Left colon (tissue), 2 donors: ENCODE results near the gene TTC7B. TPM values are rescaled to one million over a fixed set of nuclear protein-coding genes. Genes with fewer than 3 reads are reported as not detected.

ENCODE experiments used
- ATAC-seq: fragments of 200-7000 bp; cut with Tn5 transposase; one replicate; pipeline ENCODE4 v1.9.1; 2020; ENCODE audit warnings: mild to moderate bottlenecking, moderate library complexity
- DNase-seq, 2 donors: peaks; one replicate each; pipeline ENCODE4 v3.0.0-alpha.2; 2020
- intact Hi-C, 2 donors: fragments of 100-400 bp; cut with DNase I in 1 of 2; cut with micrococcal nuclease in 1 of 2; formaldehyde crosslinking; loops; one replicate each; pipeline versions ENCODE4 v1.11.2 to v1.14.0; 2022; cut with DNase I, micrococcal nuclease
- total RNA-seq, 2 donors: library from RNA; stranded (reverse); fragmentation: NEBNext Ultra II Directional; extraction: Animal tissue kit (Norgen Biotek cat#: 25700); gene quantifications; one replicate each; pipeline ENCODE4 v1.2.1, GENCODE V29; 2021
- donor health status: DM: no; HTN: no; CAD: no.
- donor health status: DM: yes; HTN: yes; CAD: no.

The TTC7B gene
- total RNA-seq, 2 donors from 2014 or later = 4.3 to 13.4 TPM

DNA sequence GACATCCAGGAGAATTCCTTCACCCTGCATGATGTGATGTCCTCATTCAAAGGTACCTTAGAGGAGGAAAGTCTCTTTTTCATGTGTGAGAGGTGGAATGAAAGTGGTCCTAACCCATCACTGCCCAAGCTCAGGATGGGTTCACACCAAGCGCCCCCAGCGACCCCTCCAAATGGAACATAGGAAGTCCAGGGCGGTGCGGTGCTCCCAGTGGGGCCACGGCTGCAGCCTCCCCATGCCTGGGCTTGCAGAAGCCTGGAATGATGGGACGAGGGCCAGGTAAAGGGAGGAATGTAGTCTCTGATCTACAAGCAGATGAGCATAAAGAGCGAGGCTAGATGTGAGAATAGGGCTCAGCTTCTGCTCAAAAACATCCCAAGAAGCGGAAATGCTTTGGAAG is 196.3 kb downstream of the TTC7B start:
- intact Hi-C loops = no loop called here
- no peak for ATAC-seq
- DNase-seq = no peak

GRCh38 chr14:90617961-90618360 is 198.3 kb downstream of the TTC7B start:
- intact Hi-C loops = no loop called here
- ATAC-seq = no peak
- DNase-seq = no peak

GRCh38 chr14:90616881-90617280 is 199.3 kb downstream of the TTC7B start:
- DNase-seq = no peak
- intact Hi-C loops = no loop called here
- ATAC-seq = no peak

- DNase-seq = no peak
- no peak for ATAC-seq
- intact Hi-C loops = no loop called here
Measured at GRCh38 chr14:90616313-90616712, 199.9 kb downstream of the TTC7B start.

GRCh38 chr14:90615517-90616060 is 200.6 kb downstream of the TTC7B start:
- intact Hi-C loops = no loop called here
- ATAC-seq = no peak
- no peak for DNase-seq

DNA sequence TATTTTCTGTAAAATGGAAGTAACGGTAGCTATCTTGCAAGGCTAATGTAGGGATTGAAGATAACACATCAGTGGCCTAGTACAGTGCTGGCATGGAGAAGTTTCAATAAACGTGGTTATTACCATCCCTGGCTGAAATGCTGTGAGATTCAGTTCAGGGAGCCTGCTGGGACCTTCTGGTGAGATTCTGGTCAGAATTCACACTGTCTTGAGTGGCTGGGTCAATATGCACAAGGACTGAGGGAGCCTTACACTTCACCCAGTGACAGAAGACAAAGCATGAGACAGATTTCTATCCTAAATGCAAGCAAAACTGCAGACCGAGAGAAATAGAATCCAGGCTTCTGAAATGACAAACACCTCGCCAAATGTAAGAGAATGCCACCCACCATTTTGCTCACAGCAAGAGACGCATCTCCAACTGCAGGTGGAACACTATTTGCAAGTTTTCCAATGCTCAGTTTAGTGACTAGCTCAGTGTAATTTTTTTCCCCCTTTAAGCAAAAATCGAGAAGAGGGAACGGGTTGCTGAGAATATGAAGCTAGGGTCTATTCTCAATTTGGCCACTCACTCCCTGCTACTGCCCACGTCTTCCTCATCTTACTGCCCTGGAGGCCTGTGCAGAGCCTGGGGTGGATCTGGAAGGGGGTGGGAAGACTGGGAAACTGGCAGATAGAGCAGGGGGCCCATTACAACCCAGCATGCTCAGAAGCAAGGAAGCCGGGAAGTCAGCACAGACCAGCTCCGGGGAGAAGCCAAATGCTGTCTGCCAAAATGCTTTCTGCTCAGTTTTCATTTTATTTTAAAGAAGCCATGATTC is 201.3 kb downstream of the TTC7B start:
- intact Hi-C loops = no loop called here

GRCh38 chr14:90613997-90614396 is 202.2 kb downstream of the TTC7B start:
- ATAC-seq = no peak
- intact Hi-C loops = no loop called here
- DNase-seq = no peak

More for the DNA sequence above, 201.3 kb downstream of the TTC7B start:
- ATAC-seq (no peak), DNase-seq (no peak)

GRCh38 chr14:90613453-90613852 is 202.8 kb downstream of the TTC7B start:
- DNase-seq = no peak
- intact Hi-C loops = no loop called here
- ATAC-seq = no peak

GRCh38 chr14:90612801-90613200 is 203.4 kb downstream of the TTC7B start:
- intact Hi-C loops = no loop called here
- ATAC-seq = no peak
- DNase-seq = no peak

- DNase-seq (no peak), ATAC-seq (no peak)
- intact Hi-C loops = no loop called here
Measured at GRCh38 chr14:90611936-90612335, 204.3 kb downstream of the TTC7B start.

DNA sequence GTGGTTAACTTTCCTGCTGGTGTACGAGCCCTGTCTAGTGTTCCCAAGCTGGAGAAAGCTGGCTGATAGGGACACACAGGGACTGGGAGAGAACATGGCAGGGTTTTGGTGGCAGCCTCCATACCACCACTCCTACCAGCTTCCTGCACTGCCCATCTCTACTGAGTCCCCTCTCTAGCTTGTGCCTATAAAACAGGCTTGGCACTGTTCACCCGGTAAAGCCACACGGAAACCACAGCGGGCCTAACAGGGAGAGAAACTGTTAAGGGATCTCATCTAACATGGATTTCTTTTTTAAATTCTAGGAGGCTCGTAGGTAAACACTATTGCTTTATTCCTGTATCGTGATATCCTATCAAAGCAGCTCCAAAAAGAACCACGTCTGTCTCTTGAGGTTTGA is 204.7 kb downstream of the TTC7B start:
- intact Hi-C loops = no loop called here
- DNase-seq = no peak
- no peak for ATAC-seq

- DNase-seq = no peak
- intact Hi-C loops = no loop called here
- ATAC-seq = no peak
Measured at GRCh38 chr14:90610346-90611040, 205.7 kb downstream of the TTC7B start.

DNA sequence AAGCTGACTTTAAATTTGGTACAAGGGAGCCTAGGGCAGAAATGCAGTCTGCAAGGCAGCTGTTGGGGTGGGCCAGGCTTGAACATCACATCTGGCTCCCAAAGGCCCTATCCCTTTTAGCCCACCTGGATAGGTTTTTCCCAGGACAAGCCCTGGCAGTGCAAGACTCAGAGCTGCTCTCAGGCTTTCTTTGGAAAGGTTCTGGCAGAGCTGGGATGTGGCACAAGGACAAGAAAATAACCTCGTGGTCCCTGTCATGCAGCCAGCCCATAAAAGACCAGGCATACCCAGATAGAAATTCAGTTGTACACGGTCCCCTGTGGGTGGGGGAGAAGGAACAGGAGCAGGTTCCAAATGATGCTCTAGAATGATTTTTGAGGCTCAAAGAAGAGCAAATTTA is 206.9 kb downstream of the TTC7B start:
- ATAC-seq (no peak), DNase-seq (peak in 1 of 2 donors; percentile 42)
- intact Hi-C loops = no loop called here

- no peak for DNase-seq
- intact Hi-C loops = no loop called here
- ATAC-seq = no peak
Measured at GRCh38 chr14:90608929-90609341, 207.3 kb downstream of the TTC7B start.

GRCh38 chr14:90608281-90608680 is 207.9 kb downstream of the TTC7B start:
- ATAC-seq = no peak
- DNase-seq = no peak
- intact Hi-C loops = no loop called here

GRCh38 chr14:90607141-90607540 is 209.1 kb downstream of the TTC7B start:
- ATAC-seq (no peak), DNase-seq (no peak)
- intact Hi-C loops = no loop called here

GRCh38 chr14:90606434-90606833 is 209.8 kb downstream of the TTC7B start:
- DNase-seq = no peak
- no peak for ATAC-seq
- intact Hi-C loops = no loop called here

GRCh38 chr14:90605430-90605829 is 210.8 kb downstream of the TTC7B start:
- intact Hi-C loops = no loop called here
- DNase-seq = no peak
- no peak for ATAC-seq

GRCh38 chr14:90604356-90604755 is 211.9 kb downstream of the TTC7B start:
- no peak for DNase-seq
- ATAC-seq = no peak
- intact Hi-C loops = no loop called here

DNA sequence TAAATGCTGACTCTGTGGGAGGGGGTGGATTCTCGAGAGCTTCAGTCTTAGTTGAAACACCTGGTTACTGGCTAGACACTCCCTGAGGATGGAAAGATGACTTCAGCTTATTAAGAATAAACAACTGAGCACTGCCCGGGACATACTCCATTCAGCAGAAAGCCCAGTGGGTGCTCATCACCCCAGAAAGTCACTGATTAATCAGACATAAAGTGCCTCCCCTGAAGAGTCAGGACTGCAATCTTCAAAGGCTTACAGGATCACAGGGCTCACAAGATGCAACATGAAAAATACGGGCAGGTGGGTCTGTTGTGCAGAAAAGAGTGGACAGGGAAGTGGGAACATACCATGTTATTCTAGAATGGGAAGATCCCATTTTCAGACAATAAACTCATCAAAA is 212.4 kb downstream of the TTC7B start:
- intact Hi-C loops = no loop called here
- DNase-seq (no peak), ATAC-seq (no peak)
